GM19452 (cell line): Measurements from ENCODE around the gene KDR.

ENCODE experiments used
- ATAC-seq: cut with Tn5 transposase; IDR thresholded peaks from one replicate; pipeline ENCODE4 v1.9.1; 2021; ENCODE audit not compliant: unreplicated experiment

Gene KDR

DNA sequence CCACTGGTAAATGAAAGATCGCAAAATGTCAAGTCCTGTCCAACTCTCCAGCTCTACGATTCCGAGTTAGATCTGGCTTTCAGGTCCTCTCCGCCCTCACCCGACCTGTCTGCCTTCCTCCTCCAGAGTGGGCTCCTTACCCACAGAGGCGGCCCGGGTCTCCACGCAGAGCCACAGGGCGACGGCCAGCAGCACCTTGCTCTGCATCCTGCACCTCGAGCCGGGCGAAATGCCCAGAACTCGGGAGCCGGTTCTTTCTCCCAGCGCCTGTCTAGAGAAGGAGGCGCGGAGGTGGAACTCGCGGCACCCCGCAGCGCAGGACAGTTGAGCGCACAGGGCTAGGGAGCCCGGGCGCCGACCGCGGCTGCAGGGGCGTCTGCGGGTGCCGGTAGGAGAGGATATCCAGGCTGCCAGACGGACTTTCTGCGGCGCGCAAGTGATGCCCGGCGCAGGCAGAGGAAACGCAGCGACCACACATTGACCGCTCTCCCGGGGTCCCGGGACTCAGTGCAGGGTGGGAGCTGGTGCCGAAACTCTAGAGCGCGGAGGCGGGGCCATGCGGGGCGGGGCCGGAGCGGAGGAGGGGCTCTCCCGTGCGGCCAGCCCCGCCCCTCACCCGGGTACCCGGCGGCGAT lies at the start of gene KDR:
TSS of gene KDR (minus strand) at position 509 of the 635 bp plus-strand sequence. CDS start at position 207, 302 bp downstream.
- no peak for ATAC-seq

DNA sequence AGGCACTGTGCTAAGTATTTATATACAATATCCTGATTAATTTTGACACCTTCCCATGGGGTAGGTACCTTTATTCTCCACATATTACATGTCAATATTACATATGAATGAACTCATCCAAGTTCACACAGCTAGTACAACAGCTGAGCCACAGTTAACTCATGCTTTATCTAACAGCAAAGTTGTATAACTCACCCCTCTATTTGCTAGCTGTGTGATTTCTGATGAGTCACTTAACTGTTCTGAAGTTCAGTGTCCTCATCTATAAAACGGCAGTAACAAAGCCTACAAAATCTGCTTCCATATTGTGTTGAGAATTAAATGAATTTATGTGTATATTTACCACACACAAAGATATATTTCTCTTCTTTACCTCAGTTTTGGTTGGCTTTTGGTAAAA lies 48.2 kb upstream of the KDR start:
- ATAC-seq, result no peak

DNA sequence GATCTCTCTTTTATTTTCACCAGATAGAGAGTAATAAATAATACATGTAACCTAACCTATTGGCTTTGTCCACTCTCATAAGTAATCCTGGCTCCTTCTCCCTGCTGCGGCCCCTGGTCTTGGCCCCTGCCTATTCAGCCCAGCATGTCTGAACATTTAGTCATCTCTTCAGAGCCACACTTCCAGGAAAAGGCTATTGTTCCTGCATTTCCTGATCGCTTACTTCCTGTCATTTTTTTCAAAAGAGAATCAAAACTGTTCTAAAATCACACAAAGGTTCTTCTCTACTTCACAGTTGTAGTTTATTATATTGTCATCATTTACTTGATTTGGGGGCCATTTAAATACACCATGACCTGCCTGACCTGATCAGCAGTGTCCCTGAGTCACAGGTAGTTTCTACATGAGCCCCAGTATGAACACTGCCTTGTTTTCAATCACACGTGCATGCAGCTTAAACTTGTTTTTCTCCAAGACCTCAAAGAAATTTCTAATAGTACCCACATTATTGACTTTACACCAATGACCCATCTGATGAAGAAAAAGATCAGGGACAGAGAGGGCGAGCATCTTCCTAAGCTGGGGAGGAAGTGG lies 47.4 kb upstream of the KDR start:
- ATAC-seq, result no peak

DNA sequence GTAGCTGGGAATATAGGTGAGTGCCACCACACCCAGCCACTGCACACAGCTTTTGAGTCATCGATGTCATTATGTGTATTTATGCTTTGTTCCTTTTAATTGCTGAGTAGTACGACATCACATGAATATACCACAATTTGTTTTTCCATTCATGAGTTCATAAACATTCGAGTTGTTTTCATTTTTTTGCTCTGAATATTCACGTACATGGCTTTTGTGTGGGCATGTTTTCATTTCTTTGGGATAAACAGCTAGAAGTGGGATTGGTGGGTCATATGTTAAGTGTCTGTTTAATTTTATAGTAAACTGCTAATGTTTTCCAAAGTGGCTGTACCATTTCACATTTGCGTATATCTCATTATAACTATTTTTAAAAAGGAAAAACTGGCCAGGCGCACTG lies 45.1 kb upstream of the KDR start:
- ATAC-seq, result no peak

DNA sequence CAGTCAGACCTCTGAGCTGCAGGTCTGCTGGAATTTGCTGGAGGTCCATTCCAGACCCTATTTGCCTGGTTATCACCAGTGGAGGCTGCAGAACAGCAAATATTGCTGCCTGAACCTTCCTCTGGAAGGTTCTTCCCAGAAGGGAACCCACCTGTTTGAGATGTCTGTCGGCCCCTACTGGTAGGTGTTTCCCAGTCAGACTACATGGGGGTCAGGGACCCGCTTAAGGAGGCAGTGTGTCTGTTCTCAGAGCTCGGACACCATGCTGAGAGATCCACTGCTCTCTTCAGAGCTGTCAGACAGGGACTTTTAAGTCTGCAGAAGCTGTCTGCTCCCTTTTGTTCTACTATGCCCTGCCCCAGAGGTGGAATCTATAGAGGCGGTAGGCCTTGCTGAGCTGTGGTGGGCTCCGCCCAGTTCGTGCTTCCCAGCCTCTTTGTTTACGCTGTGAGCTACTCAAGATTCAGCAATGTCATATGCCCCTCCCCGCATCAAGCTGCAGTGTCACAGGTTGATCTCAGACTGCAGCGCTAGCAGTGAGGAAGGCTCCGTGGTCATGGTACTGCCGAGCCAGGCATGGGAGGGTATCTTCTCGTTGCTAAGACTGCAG lies 44.1 kb upstream of the KDR start:
- no peak for ATAC-seq

DNA sequence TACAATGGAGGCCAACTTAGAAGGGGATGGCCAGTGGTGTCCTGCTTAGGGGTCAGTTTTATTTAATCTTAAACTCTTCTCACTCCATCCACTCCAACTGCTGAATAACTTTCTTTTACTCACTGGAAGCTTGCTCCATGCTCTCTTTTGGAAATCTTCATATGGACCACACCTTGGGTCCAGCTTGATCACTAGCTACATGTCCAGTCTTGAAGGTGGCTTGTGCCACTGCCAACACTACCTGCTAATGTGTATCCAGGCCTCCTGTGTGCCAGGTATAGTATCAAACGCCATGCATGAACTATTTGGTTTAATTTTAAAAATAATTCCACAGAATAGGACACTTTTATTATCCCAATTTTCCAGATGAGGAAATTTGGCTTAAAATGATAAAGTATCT lies 37.0 kb upstream of the KDR start:
- ATAC-seq, result no peak

DNA sequence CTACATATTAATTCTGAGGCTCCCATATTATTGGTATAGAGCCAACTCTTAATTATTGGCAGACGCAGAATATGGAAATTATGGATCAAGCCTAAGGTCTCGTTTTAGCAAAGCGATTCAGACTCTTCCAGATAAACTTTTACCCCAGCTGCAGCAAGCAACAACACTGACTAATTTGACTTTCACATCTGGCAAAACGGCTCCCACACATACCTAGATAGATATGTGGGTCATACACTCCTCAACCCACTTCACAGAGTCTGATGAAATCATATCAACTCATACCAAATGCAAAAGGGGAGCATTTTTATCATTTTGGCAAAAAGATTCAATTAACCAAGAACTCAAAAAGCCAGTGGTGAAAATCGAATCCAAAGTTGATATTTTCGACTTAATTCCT lies 36.3 kb upstream of the KDR start:
- no peak for ATAC-seq

DNA sequence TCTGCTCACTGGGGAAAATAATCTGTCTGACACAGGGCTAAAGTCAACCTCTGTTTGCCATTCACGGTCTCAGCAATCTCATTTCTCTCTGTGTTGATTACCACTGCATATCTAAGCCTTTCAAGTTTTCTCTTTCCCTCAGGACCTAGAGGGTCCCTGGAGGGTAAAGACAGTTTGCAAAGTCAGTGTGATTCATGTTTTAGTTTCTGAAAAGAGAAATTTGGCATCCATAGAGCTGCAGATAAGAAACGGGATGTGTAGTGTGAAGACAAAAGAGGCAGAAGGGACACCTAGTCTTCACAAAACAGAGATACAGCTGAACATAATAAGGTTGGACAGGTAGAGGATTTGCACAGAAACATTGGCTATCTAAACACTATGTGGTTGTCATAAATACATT lies 34.5 kb upstream of the KDR start:
- no peak for ATAC-seq

DNA sequence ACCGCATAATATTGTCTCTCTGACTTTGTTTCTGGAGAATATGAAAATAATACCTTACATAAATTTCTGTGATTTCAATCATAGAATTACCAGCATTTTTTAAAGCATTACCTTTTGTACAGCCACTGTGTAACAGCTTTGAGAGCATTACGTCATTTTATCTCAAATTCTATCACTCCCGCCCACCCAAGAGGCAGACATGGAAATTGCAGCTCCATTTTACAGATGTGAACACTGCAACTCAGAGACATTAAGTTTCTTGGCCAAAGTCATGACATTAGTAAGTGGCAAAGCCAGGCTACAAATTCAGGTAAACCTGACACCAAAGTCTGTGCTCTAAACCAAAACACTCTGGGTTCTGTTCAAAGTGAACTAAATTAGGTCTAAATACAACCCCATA lies 33.6 kb upstream of the KDR start:
- no peak for ATAC-seq

DNA sequence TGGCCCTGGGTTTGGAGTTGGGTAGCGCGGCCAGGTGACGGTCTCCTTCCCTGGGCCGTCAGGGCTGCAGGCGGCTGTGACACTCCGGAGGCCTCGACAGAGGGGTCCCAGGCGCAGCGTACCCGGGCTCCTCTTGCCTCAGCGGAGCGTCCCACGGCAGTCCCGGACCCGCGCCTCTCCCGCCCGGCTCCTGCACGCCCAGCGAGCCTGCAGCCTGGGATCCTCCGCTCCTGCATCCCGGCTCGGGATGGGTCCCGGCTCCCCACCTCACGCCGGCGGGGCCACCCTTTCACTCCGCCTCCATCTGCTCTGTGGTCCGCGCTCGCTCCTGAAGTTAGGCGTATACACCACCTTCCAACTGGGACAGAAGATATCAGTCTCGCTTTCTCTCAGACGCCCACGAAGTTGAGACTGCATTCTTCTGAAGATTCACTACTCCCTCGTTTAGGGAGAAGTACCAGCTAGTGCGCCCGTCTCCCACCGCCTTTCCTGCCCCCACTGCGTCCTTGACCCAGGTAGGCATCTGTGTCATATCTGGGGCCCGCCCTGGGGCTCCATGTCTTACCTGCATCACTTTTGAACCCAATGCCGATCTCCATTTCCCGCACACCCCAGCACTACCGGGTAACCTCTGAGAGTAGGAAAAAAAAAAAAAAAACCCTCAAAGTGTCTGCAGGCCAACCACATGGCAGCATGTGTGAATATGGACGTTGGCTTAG lies 32.3 kb upstream of the KDR start:
- ATAC-seq, result no peak

DNA sequence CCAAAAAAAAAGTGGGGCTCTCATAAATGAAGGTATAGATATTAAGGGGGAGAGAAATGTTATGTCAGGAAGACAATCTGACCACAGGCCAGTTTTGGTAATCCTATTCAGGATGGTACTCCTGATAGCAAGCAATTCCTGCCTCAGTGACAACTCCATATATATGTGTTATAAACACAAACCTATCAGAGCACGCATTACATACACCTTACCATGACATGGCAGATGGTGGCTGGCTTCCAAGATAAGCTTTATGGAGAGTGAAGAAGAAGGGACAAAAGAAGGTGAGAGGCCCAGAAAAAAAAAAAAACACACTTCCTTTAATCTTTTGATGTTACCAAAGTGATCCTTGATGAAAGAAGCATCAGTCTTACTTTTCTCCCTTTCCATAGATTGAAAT lies 29.5 kb upstream of the KDR start:
- ATAC-seq, result no peak

DNA sequence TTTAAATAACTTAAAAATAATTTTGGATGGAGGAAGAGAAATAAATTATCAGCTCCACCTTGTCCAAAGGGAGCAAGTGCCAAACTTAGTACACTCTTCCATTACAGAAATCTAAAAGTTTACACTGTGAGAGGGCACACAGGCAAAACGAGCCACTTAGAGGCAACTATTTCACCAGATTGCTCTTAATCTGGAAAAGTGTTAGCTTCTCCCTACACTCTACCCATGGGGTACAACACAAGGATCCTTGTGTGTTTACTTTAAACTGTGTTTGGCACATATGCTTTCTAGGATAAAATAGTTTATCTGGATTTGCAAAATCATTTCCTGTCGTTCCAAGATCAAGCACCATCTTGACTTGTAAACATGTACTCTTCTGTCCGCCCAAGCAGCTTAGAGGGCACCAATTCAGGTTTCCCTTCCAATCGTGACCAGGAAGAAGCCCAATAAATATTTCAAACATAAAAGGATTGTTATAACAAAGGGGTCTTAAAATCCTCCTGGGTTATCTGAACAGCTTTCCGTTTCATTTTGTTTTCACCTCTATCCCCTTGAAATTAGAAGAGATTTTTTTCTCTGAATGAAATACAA lies 29.0 kb upstream of the KDR start:
- ATAC-seq, result no peak

DNA sequence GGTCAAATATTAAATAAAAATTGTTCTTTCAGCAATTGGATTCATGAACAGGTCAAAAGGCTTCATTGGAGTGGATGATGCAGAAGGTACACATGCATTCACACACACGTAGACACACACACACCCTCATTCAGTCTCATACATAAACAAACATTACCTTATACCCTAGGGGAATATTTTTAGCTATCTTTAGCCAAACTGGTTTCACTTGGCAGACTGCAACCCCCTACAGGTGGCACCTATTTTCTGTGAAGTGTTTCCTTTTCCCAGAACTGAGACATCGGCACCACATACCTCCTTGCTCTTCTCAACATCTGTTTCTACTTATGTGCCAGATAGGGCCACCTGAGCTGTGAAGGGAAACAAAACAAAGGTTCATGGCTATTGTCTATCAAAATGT lies 18.5 kb upstream of the KDR start:
- ATAC-seq, result no peak

DNA sequence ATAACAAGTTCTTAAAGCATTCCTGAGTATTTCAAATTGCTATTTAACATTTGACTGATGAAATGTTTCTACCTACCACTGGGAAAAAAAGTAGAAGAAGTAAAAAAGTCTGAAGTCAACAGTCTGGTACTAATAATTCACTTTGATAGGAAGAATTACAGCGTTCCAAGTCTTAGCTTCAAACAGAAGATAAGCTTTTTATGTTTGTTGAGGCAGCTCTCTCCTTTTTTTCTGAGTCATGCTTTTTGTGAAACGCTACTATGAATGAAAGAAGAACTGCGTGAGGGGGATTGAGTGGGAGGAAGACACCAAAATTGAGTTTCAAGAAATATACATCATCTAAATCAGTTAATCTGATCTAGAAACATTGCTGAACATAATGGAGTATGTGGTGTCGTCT lies 13.0 kb upstream of the KDR start:
- ATAC-seq, result no peak

DNA sequence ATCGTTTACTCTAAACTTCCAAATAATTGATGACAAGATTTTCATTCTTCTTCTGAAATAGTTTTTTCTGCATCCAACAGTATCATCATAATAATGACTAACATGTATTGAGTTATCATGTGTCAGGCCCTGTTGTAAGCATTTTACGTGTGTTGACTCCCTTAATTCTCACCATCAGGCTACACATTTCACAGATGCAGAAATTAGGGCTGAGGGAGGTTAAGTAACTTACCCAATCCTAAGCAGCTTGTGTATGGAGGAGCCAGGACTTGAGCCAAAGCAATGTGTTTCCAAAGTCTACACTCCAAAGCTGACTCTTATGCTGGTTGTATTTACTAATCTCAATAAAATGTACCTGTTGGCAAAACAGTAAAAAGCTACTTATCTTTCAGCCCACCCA lies 11.2 kb upstream of the KDR start:
- no peak for ATAC-seq

DNA sequence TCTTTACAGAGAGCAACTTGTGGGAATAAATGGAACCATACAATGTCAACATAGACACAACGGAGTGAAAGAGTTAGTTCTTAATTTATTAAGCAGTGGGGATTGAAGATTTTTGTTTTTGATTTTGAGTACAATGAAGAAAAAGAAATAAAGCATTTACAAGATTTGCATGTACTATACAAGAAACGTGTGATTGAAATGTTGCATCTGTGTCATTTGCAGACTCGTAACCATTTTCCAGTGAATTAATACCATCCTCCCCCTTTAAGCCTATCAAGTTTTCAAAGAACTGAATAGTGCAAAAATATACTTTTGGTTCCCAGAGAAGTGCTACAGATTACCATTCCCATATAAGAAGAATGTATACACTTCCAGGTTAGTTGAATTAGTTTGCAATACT lies 8.6 kb upstream of the KDR start:
- no peak for ATAC-seq

DNA sequence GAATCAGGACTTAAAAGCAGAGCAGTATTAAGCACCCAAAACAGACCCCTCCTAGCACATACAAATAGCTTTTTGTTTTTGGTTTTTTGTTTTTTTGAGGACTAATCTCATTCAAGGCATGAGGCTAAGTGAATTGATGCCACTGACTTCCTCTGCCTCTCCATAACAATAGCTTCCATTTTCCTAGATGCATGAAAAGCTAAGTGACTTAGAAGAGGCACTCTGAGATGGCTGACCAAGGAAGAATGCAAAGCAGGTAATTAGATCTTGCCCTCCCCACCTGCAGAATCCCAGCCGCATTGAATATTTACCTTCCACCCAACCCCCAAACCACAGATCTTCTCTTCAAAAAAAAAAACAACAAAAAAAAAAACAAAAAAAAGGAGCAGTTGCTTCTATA lies 7.4 kb upstream of the KDR start:
- ATAC-seq, result no peak

DNA sequence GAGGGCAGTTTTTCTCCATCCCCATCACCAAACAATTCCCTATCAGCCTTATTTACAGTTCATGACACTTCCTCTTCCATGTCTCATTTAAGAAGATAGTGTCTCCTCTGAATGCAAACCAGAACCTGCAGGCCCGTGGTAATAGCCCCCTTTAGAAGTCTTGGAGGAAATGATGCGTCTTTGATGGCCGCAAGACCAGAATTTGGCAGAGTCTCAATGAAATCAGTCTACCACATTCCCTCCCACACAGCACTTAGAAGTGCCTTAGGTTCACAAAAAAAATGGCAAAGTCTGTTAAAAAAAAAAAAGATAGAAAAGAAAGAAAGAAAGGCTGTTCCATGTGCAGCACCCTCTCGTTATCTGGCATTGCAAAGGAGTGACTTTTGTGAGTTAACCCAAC lies 2.1 kb upstream of the KDR start:
- no peak for ATAC-seq

DNA sequence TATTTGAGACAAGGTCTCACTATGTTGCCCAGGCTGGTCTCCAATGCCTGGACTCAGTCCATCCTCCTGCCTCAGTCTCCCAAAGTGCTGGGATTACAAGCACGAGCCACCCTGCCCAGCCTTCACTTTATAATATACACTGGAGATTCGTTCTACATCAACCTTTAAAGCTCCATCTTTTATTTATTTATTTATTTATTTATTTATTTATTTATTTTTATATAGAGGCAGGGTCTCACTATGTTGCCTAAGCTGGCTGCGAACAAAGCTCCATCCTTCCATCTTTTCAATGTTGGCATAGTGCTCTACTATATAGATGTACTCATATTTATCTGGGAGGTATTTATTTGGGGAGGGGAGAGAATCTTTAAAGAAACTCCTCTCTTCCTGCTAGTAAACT lies 1.7 kb upstream of the KDR start:
- no peak for ATAC-seq

DNA sequence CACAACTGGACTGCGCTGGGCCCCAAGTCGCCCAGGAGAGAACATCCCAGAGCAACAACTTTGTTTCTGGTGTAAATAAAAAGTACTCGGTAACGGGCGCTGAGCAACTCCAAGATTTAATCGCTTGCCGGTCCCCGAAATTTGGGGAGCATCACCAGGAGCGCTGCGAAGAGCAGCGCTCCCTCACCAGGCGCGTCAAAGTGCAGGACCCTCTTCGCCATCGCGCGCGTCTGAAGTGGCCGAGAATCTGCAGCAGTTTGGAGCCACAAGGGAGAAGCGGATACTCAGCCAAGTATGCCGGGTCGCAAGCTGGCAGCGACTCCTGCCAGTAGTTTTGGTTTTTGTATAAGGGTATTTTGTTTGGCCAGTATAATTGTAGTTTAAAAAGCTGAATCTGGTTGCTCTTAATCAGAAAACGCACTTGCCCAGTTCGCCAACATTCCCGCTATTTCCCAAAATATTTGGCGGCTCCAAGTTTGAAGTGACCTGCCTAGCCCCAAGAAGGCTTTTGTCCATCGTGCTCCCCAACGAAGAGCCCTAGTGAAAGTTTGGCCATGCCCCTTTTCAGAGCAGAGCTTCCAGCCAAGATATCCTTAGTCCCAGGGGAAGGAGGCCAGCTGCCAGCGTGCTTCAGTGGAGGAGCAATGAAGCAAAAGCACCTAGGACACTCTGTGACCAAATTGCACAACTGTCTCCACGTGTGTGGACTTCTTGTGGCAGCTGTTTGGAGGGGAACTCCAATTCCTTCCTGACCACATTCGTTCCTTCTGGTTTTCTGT lies 557 bp upstream of the KDR start:
- no peak for ATAC-seq
